Fibroblast of mammary gland (primary cell): Measurements from ENCODE around the gene USP9X.

Experiments used
- DNase-seq: peaks from one replicate; pipeline ENCODE4 v3.0.0-alpha.2; 2010; ENCODE audit warnings: low read depth
- H3K4me3 ChIP-seq: 2 replicates; pipeline ENCODE4 v1.5.1; 2011; ENCODE audit warnings: low read depth, mild to moderate bottlenecking, low read length, moderate library complexity; ENCODE audit not compliant: control insufficient read depth
- CTCF ChIP-seq: conservative IDR thresholded peaks from 2 replicates; pipeline ENCODE4 v1.5.1; 2011; ENCODE audit warnings: low read depth, low read length, inconsistent platforms; ENCODE audit not compliant: control insufficient read depth, insufficient read depth

USP9X gene

DNA sequence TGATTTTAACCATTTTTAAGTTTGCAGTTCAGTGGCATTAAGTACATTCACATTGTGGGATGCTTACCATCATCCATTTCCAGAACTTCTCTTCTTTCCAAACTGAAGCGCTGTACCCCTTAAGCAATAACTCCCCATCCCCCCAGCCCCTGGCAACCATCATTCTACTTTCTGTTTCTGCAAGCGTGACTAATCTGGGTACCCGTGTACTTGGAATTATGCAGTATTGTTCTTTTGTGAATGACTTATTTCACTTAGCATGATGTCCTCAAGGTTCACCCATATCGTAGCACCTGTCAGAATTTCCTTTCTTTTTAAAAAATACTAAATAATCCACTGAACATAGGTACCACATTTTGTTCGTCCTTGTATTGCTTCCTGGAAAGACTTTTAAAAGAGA, 32.9 kb downstream of the USP9X start:
- no peak for DNase-seq
- no peak for TF ChIP-seq CTCF
- H3K4me3 ChIP-seq = no peak overlapping the region

GRCh38 chrX:41119803-41120202, 34.6 kb downstream of the USP9X start:
- no peak for DNase-seq
- no peak for TF ChIP-seq CTCF
- H3K4me3 ChIP-seq = no peak overlapping the region

DNA sequence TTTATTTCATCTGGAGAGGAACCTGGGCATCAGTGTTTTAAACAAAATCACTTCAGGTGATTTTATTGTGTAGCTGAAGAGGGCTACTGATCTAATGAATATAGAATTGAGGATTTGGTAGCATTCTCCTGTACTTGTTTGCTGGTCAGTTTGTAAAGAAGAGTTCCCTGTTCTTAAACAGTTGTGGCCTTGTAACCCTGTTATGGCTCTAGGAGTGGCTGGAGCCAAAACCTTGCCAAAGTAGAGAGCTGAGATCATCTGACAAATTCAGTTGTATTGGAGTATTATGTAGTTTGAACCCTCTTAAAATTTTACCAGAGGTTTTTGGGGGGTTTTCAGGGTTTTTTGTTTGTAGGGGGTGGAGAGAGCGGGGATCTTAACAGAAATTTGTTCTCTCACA, 36.5 kb downstream of the USP9X start:
- no peak for TF ChIP-seq CTCF
- H3K4me3 ChIP-seq = no peak overlapping the region
- no peak for DNase-seq

- TF ChIP-seq CTCF = no peak
- no peak for DNase-seq
- H3K4me3 ChIP-seq = no peak overlapping the region
Observed at GRCh38 chrX:41122664-41123257, 37.5 kb downstream of the USP9X start.

DNA sequence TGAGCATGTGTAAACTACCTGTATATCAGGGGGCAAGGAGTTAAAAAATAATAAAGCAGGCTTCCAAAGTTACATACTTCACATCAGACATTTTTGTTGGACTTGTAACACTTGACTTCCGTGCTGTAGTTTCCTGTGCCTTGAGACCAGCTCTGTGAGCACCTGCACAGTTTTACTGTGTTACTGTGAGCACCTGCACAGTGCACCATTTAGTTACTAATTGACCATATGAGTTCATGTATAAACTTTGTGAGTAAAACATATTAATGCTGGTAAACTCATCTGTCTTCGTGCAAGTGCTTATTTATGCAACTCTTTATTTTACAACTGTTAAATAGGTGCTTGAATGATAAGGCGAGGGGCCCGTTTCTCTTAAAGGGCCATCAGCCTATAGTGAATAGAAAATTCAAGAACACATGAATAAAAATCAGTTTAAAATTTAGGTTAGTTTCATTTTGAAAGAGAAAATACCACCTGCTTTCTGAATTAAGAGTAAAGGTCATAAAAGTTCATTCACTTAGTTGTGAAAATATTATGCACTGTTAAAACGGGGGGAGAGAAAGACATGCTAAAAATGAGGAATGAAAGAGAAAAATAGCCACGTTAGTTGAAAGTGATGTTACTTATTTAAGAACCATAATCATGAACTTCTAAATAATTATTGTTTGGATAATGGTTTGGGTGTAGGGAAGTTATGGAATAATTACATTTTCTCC, 42.4 kb downstream of the USP9X start:
- no peak overlapping the region for H3K4me3 ChIP-seq
- no peak for DNase-seq
- TF ChIP-seq CTCF = no peak

DNA sequence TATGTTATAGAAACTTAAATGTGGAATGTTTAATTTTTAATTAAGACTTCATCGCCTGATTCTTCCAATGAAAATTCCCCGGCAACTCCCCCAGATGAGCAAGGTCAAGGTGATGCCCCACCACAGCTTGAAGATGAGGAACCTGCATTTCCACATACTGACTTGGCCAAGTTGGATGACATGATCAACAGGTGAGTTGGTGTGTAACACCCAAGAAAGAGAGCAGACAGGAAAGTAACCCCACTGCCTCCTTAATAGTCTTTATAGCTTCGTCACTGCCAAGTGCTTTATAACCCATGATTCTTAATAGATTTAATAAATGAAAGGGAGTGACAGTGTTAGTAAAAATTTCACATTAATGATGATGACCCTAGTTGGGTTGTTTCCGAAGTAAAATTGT, 43.7 kb downstream of the USP9X start:
- no peak for TF ChIP-seq CTCF
- DNase-seq = no peak
- H3K4me3 ChIP-seq = no peak overlapping the region
